Measurements from ENCODE around the gene SYDE2. TPM values are rescaled to one million over a fixed set of nuclear protein-coding genes. Genes with fewer than 3 reads are reported as not detected.
A peak's percentile ranks its signal among the peaks of the same experiment; 100 is the strongest.

Gene SYDE2
- total RNA-seq, 4 donors from 2014 or later, result 3.3 to 20.8 (median 14.2) TPM

GRCh38 chr1:85182700-85183099 is 18.1 kb downstream of the SYDE2 start:
- no peaks in the 10 kb centered on the region for H3K4me1 ChIP-seq
- no peak overlapping the region for H3K4me3 ChIP-seq
- peaks cover 0 to 18% (median 0%) of the 10 kb centered on the region in 3 donors for H3K36me3 ChIP-seq
- H3K27ac ChIP-seq, result peak overlapping the region in 1 of 4 donors; percentile 6
- no peak for DNase-seq
- H3K27me3 ChIP-seq, result no peaks in the 10 kb centered on the region
- TF ChIP-seq CTCF (IDR thresholded peaks at IDR 0.05), result no peak
- TF ChIP-seq POLR2A (IDR thresholded peaks at IDR 0.05), result no peak
- H3K9me3 ChIP-seq, result no peaks in the 10 kb centered on the region

- no peaks in the 10 kb centered on the region for H3K4me1 ChIP-seq
- peaks cover 0 to 16% (median 0%) of the 10 kb centered on the region in 3 donors for H3K36me3 ChIP-seq
- H3K9me3 ChIP-seq, result no peaks in the 10 kb centered on the region
- no peak for DNase-seq
- no peak overlapping the region for H3K4me3 ChIP-seq
- H3K27ac ChIP-seq, result no peak overlapping the region
- no peaks in the 10 kb centered on the region for H3K27me3 ChIP-seq
- TF ChIP-seq CTCF (IDR thresholded peaks at IDR 0.05), result no peak
- no peak for TF ChIP-seq POLR2A (IDR thresholded peaks at IDR 0.05)
Measured at GRCh38 chr1:85180869-85181268, 19.9 kb downstream of the SYDE2 start.

DNA sequence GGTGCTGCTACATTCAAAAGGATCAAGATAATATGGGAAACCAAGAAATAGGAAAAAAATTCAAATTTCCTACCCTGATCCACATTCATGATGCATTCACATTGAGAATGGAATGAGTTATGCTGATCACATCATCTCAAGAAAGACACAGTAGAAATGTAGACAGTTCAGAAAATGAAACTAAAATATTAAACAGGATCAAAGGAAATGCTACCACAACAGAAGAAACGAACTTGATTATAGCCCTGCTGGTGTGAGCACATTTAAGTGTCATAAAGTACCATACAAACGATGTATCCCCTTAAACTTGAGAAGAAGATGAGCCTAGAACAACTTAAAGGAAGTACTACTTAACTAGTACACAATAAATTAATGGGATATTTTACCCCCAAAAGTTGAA is 21.3 kb downstream of the SYDE2 start:
- no peaks in the 10 kb centered on the region for H3K27me3 ChIP-seq
- TF ChIP-seq POLR2A (IDR thresholded peaks at IDR 0.05) (no peak), CTCF (IDR thresholded peaks at IDR 0.05) (no peak)
- H3K4me3 ChIP-seq, result no peak overlapping the region
- peaks cover 0 to 16% (median 0%) of the 10 kb centered on the region in 3 donors for H3K36me3 ChIP-seq
- H3K4me1 ChIP-seq, result no peaks in the 10 kb centered on the region
- H3K9me3 ChIP-seq, result no peaks in the 10 kb centered on the region
- H3K27ac ChIP-seq, result no peak overlapping the region
- DNase-seq, result no peak

DNA sequence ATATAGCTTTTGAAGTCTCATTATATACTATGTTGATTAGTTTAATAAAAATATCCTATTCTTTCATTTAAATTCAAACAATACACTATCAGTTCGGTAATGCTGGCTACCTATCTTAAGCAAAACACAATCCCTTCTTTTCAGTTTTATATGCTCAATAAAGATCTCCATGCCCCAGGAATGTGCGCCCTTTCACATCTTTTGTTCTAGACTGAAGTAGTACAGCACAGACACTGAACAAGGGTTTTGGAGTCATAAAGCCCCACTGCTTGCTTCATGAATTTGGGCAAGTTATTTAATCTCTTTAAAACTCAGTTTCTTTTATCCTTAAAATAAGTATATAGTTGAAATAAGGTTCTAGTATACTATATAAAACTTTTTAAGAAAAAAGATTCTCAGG is 22.4 kb downstream of the SYDE2 start:
- H3K4me1 ChIP-seq, result no peaks in the 10 kb centered on the region

DNA sequence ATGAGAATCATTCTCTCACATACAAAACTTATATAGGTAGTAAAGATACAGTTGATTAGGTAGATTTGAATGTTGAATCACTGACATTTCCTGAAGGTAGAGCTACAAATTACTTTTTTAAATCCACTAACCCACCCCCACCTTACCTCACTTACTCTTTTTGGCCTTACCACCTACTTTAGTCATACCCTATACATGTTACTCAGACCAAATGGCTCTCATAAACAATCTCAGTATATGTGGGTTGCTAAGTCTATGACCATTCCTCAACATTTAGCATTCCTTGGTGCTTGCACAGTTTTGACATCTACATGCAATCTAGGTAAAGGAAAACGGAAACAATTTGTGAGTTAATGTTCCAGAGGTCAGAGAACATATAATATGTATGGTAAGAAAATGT is 26.3 kb downstream of the SYDE2 start:
- Histone ChIP-seq H3K4me1 (no peaks in the 10 kb centered on the region), H3K9me3 (no peaks in the 10 kb centered on the region), H3K27ac (no peak overlapping the region), H3K4me3 (no peak overlapping the region), H3K36me3 (no peaks in the 10 kb centered on the region), H3K27me3 (no peaks in the 10 kb centered on the region)
- DNase-seq, result no peak
- TF ChIP-seq CTCF (IDR thresholded peaks at IDR 0.05) (no peak), POLR2A (IDR thresholded peaks at IDR 0.05) (no peak)

More for the DNA sequence above, 22.4 kb downstream of the SYDE2 start:
- H3K27me3 ChIP-seq, result no peaks in the 10 kb centered on the region
- no peak overlapping the region for H3K27ac ChIP-seq
- H3K36me3 ChIP-seq, result peaks cover 0 to 16% (median 0%) of the 10 kb centered on the region in 3 donors
- TF ChIP-seq CTCF (IDR thresholded peaks at IDR 0.05), result no peak
- TF ChIP-seq POLR2A (IDR thresholded peaks at IDR 0.05), result no peak
- H3K9me3 ChIP-seq, result no peaks in the 10 kb centered on the region
- H3K4me3 ChIP-seq, result no peak overlapping the region
- no peak for DNase-seq

Data from Peyer's patch (tissue), 4 donors.